GM10248 (cell line): ENCODE data around the gene BICC1.

Source experiments
- CTCF ChIA-PET: fragments of 300-600 bp; sonication (Branson Sonifier 250); formaldehyde crosslinking; extraction: SDS; loops from one replicate; lab custom pipeline; 2021; ENCODE audit warnings: antibody characterized with exemption; lab: Yijun Ruan, JAX
- POLR2A ChIA-PET: fragments of 350-650 bp; sonication (Branson Sonifier 250); formaldehyde crosslinking; extraction: SDS; loops from one replicate; lab custom pipeline; 2020; ENCODE audit warnings: antibody characterized with exemption; lab: Yijun Ruan, JAX
- DNase-seq: peaks from one replicate; pipeline ENCODE4 v3.0.0; 2012; ENCODE audit errors: extremely low spot score
- CTCF ChIP-seq: IDR thresholded peaks from 2 replicates; pipeline ENCODE4 v1.5.1; 2012; ENCODE audit warnings: mild to moderate bottlenecking, low read depth; ENCODE audit errors: extremely low read depth, missing control alignments, control extremely low read depth

Gene BICC1

GRCh38 chr10:58833771-58834561 is 321.3 kb downstream of the BICC1 start:
- POLR2A ChIA-PET: no interaction called here
- DNase-seq: no peak
- CTCF ChIA-PET: interaction anchor here (1.0 kb wide), 1 partner anchor 17 kb away, joined by 3 read pairs; no protein-coding TSS in a partner anchor
- TF ChIP-seq CTCF: no peak

- ChIA-PET POLR2A (no interaction called here), CTCF (no interaction called here)
- DNase-seq: no peak
- TF ChIP-seq CTCF: no peak
Observed at GRCh38 chr10:58836176-58836700, 323.6 kb downstream of the BICC1 start.

GRCh38 chr10:58836991-58837575 is 324.4 kb downstream of the BICC1 start:
- CTCF ChIA-PET: no interaction called here
- POLR2A ChIA-PET: no interaction called here
- no peak for TF ChIP-seq CTCF
- DNase-seq: no peak

- ChIA-PET CTCF (no interaction called here), POLR2A (no interaction called here)
- DNase-seq: no peak
- no peak for TF ChIP-seq CTCF
Observed at GRCh38 chr10:58837826-58838225, 325.2 kb downstream of the BICC1 start.

GRCh38 chr10:58838561-58839208 is 326.0 kb downstream of the BICC1 start:
- POLR2A ChIA-PET: no interaction called here
- CTCF ChIA-PET: no interaction called here
- DNase-seq: no peak
- no peak for TF ChIP-seq CTCF

GRCh38 chr10:58839771-58840170 is 327.1 kb downstream of the BICC1 start:
- no peak for DNase-seq
- ChIA-PET CTCF (interaction anchor here (1.2 kb wide), 2 partner anchors 13 to 18 kb away, joined by 3 read pairs; no protein-coding TSS in a partner anchor), POLR2A (no interaction called here)
- no peak for TF ChIP-seq CTCF
